ENCODE measurements around the gene LY6G5B.
A peak's percentile ranks its signal among the peaks of the same experiment; 100 is the strongest.

DNA sequence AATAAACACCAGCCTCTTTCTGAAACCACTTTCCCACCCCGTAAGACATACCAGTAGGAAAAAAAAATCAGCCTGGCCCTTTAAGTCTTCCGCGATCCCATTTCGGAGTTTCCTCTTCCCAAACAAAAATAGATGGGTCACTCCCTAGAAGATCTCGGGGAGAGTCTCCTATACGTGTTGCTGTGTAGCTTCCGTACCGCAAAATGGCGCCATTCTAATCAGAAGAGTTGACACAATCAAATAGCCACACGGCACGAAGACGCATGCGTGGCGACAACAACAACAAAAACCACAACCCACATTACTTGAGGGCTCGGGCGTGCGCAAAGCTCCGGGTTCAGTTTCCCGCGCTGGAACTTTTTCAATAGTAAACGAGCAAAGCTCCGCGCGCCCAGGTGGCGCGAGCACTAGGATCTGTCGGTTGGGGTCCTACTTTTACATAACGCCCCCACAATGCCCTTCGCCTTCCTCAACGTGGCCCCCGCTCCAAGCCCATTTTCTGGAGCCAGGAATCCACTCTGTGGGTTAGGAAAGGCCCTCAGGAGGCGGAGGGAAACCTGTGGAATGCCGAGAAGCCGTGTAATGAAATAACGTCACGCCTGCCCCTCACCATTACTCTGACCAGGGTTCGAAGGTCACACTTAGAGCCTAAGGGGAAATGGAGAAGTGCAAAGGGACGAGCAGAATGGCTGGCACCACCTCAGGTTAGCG, 4.8 kb upstream of the LY6G5B start, which contains the start of gene GPANK1:
- TF ChIP-seq, protein P1, sequence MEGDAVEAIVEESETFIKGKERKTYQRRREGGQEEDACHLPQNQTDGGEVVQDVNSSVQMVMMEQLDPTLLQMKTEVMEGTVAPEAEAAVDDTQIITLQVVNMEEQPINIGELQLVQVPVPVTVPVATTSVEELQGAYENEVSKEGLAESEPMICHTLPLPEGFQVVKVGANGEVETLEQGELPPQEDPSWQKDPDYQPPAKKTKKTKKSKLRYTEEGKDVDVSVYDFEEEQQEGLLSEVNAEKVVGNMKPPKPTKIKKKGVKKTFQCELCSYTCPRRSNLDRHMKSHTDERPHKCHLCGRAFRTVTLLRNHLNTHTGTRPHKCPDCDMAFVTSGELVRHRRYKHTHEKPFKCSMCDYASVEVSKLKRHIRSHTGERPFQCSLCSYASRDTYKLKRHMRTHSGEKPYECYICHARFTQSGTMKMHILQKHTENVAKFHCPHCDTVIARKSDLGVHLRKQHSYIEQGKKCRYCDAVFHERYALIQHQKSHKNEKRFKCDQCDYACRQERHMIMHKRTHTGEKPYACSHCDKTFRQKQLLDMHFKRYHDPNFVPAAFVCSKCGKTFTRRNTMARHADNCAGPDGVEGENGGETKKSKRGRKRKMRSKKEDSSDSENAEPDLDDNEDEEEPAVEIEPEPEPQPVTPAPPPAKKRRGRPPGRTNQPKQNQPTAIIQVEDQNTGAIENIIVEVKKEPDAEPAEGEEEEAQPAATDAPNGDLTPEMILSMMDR (IDR thresholded peaks at IDR 0.05): no peak
- TF ChIP-seq POLR2A (IDR thresholded peaks at IDR 0.05) (peak in 3 of 4 donors; percentile 49 to 66 (median 58)), POLR2AphosphoS5 (IDR thresholded peaks at IDR 0.05) (peak; percentile 75 to 85), EP300 (IDR thresholded peaks at IDR 0.05) (peak in 1 of 4 donors; percentile 50)

All from upper lobe of left lung (tissue), 4 donors.